Subcutaneous abdominal adipose tissue (tissue), 5 donors: ENCODE results near the gene PPRC1.
"Not testable (repeated sequence)": the region's sequence is repeated elsewhere in the genome, so short reads cannot be mapped to it uniquely, and the experiment has no call there.

ENCODE experiments used
- H3K27ac ChIP-seq: one replicate; pipeline ENCODE4 v1.7.0; 2013; ENCODE audit warnings: low read depth, mild to moderate bottlenecking, inconsistent platforms, low read length, moderate library complexity
- H3K27me3 ChIP-seq, 5 donors: one replicate each; pipeline ENCODE4 v1.7.0; 2013; ENCODE audit warnings: low read length in 5 of 5, inconsistent platforms in 1 of 5; ENCODE audit not compliant: control insufficient read depth in 5 of 5, insufficient read depth in 4 of 5
- H3K36me3 ChIP-seq, 5 donors: one replicate each; pipeline ENCODE4 v1.7.0; 2013; ENCODE audit warnings: low read length in 5 of 5; ENCODE audit not compliant: control insufficient read depth in 5 of 5, insufficient read depth in 5 of 5
- H3K4me1 ChIP-seq, 5 donors: one replicate each; pipeline ENCODE4 v1.7.0; 2013; ENCODE audit warnings: low read length in 5 of 5, mild to moderate bottlenecking in 3 of 5, moderate library complexity in 1 of 5; ENCODE audit not compliant: control insufficient read depth in 5 of 5, insufficient read depth in 5 of 5
- H3K4me3 ChIP-seq, 5 donors: one replicate each; pipeline ENCODE4 v1.7.0; 2013; ENCODE audit warnings: low read length in 5 of 5, low read depth in 1 of 5
- H3K9ac ChIP-seq, 5 donors: one replicate each; pipeline ENCODE4 v1.7.0; 2013; ENCODE audit warnings: low read length in 5 of 5, mild to moderate bottlenecking in 4 of 5, moderate library complexity in 3 of 5
- H3K9me3 ChIP-seq, 5 donors: one replicate each; pipeline ENCODE4 v1.7.0; 2013; ENCODE audit warnings: low read length in 5 of 5; ENCODE audit not compliant: control insufficient read depth in 5 of 5
- donor health status: healthy.
- donor health status: healthy.
- donor health status: healthy.
- donor health status: healthy.
- donor health status: healthy.

Gene PPRC1

DNA sequence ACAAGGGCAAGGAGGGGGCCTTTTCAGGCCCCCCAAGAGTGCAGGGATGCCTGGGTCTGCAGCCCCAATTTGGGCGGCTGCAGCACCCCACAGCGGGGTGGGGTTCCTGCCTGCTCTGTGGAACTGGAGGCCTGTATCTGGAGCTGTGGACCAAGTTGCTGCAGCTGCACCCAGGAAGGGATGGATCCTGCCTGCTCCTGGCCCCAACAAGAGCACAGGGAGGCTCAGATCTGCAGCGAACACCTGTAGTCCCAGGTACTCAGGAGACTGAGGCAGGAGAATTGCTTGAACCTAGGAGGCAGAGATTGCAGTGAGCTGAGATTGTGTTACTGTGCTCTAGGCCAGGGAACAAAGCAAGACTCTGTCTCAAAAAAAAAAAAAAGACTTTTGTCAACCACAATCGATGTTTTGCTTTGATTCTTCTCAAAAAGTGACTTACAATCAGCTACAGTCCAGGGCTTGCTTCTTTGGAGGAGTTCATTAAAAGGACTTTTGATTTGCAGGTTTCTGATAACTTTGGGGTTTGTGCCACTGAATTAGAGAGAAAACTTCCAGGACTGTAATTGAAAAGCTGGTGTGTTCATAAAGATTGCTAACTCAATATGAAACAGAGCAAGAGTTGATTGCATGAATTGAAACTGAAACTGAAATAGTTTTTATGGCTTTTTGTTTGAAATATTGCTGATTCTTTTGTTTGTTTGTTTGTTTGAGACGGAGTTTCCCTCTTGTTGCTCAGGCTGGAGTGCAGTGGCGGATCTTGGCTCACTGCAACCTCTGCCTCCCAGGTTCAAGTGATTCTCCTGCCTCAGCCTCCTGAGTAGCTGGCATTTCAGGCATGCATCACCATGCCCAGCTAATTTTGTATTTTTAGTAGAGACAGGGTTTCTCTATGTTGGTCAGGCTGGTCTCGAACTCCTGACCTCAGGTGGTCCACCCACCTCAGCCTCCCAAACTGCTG lies 56.4 kb downstream of the PPRC1 start:
- H3K36me3 ChIP-seq, H3K27ac ChIP-seq, H3K27me3 ChIP-seq, H3K9ac ChIP-seq, H3K4me3 ChIP-seq, H3K9me3 ChIP-seq: not testable (repeated sequence)
- peaks cover 5 to 11% (median 7%) of the 10 kb centered on the region in 5 donors for H3K4me1 ChIP-seq

GRCh38 chr10:102191956-102192355 lies 59.1 kb downstream of the PPRC1 start:
- Histone ChIP-seq H3K9me3 (peaks cover 0 to 3% (median 0%) of the 10 kb centered on the region in 5 donors), H3K36me3 (no peaks in the 10 kb centered on the region), H3K4me3 (no peak overlapping the region), H3K27me3 (peaks cover 0 to 3% (median 0%) of the 10 kb centered on the region in 5 donors), H3K4me1 (peaks cover 5 to 11% (median 7%) of the 10 kb centered on the region in 5 donors), H3K9ac (peak overlapping the region in 1 of 5 donors; percentile 93), H3K27ac (no peak overlapping the region)

GRCh38 chr10:102195296-102195870 lies 62.5 kb downstream of the PPRC1 start:
- no peak overlapping the region for H3K9ac ChIP-seq
- peaks cover 0 to 3% (median 0%) of the 10 kb centered on the region in 5 donors for H3K9me3 ChIP-seq
- peaks cover 0 to 5% (median 0%) of the 10 kb centered on the region in 5 donors for H3K4me1 ChIP-seq
- no peak overlapping the region for H3K27ac ChIP-seq
- no peaks in the 10 kb centered on the region for H3K36me3 ChIP-seq
- H3K27me3 ChIP-seq = peaks cover 0 to 3% (median 0%) of the 10 kb centered on the region in 5 donors
- no peak overlapping the region for H3K4me3 ChIP-seq

DNA sequence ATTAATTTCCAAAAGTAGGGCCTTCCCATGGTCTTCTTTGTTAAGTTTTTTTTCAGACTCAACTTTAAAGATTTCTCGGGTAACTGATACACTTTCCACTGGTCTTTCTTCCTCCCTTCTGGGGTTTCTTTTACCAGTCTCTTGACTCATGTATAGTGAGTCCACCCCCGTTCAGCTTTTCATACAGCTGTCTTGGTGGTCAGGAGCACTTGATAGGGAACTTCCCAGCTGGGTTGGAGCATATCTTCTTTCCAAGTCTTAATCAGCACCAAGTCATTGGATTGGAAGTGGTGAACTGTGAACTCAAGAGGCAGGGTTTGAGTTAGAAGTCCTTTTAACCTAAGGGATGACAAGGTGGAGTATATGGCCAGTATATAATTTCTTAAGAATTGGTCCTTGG lies 64.1 kb downstream of the PPRC1 start:
- Histone ChIP-seq H3K27me3 (peaks cover 0 to 3% (median 0%) of the 10 kb centered on the region in 5 donors), H3K36me3 (no peaks in the 10 kb centered on the region), H3K9ac (no peak overlapping the region), H3K4me3 (no peak overlapping the region), H3K27ac (no peak overlapping the region), H3K4me1 (peaks cover 0 to 5% (median 0%) of the 10 kb centered on the region in 5 donors), H3K9me3 (peaks cover 0 to 2% (median 0%) of the 10 kb centered on the region in 5 donors)

DNA sequence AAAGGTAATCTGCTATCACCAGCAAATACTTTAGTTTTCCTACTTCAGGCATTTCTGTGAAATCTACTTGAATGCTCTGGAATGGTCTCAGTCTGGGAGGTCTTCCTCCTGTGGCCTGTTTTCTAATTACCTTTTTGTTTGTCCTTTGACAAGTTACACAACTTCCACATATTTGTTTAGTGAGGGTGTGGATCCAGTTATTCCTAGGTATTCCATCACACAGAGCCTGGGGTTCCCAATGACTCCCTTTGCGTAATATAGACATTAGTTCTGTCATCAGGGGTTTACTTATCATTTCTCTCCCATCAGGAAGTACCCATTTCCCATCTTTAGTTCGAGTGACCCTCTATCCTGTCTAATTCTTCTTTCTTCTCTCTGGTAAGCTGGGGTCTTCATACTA lies 65.2 kb downstream of the PPRC1 start:
- Histone ChIP-seq H3K9ac (no peak overlapping the region), H3K27me3 (no peaks in the 10 kb centered on the region), H3K27ac (no peak overlapping the region), H3K4me3 (no peak overlapping the region), H3K36me3 (no peaks in the 10 kb centered on the region), H3K9me3 (no peaks in the 10 kb centered on the region), H3K4me1 (no peaks in the 10 kb centered on the region)
